AML-193 (cell line): Measurements from ENCODE around the gene MTHFD2L.

ENCODE experiments used
- DNase-seq, 2 experiments: peaks; one replicate each; lab custom pipeline; 2025; lab: John Stamatoyannopoulos, UW

MTHFD2L gene

DNA sequence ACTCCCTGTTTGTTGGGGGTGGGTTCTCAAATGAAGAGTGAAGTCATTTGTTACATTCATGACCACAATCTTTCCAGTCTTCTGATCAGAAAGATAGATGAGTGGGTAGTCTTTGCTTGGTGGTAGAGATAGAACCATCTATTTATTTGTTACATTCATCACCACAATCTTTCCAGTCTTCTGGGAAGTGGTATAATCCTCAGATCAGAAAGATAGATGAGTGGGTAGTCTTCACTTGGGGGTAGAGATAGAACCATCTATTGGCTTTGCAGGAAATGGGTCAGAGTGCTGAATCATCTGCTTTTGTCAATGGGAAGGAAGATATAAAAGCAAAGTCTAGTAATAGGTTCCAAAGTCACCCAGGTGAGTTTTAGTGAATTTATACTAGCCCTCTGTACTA lies 86.1 kb downstream of the MTHFD2L start:
- DNase-seq = no peak

DNA sequence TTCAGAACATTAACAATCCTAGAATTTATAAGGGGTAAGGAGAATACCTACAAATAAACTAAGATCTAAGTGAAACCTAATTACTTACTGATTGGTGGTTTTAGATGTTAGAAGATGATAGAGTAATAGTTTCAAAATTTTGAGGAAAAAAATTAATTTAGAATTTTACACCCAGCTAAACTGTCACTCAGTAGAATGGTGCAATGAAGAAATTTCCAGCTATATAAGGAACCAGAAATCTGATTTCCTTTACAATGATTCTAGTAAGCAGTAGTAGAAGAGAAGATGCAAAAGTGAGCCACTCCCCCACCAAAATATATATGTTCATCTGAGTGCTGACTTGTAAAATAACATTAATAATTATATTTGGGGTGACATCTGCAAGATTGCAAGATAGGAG lies 95.0 kb downstream of the MTHFD2L start:
- DNase-seq = no peak

DNA sequence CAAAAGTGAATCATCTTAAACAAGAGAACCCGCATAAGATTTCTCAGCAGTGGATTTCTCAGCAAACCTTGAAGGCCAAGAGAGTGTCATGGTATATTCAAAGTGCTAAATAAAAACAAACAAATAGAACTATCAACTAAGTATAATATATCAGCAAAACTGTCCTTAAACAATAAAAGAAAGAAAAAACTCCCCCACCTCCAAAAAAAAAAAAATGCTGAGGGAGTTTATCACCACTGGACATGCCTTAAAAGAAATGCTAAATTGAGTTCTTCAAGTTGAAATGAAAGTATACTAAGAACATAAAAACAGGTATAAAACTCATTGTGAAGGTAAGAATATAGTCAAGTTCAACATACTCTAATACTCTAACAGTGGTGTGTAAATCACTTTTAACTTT lies 96.5 kb downstream of the MTHFD2L start:
- DNase-seq = no peak

DNA sequence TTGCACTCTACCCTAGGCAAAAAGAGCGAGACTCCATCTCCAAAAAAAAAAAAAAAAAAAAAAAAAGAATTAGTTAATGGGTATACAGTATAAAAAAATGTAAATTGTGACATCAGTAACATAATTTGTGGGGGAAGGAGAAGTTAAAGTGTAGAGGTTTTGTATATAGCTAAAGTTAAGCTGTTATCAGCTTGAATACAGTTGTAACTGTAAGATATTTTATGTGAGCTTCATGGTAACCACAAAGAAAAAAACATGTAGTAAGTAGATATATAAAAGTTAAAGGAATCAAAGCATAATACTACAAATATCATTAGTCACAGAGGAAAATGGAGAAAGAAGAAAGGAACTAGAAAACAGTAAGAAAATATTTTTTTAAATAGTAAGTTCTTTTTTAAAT lies 97.2 kb downstream of the MTHFD2L start:
- DNase-seq = no peak

DNA sequence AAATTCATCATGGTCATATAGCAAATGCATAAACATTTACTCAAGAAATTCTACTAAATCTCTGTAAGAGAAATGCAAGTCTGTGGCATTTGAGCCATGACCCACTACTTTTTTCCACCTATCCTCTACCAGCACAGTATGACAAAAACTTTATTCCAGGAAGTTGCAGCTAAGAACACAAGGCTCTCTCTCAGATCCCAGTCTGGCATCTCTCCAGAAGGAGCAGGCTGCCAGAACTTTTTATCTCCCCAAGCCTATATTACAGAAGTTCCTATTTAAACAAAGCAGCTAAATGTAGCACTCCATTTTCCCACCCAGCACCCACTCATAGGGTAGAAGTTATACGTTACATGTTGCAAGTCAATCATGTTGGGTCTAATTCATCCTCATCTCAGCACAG lies 101.0 kb downstream of the MTHFD2L start:
- DNase-seq = no peak

DNA sequence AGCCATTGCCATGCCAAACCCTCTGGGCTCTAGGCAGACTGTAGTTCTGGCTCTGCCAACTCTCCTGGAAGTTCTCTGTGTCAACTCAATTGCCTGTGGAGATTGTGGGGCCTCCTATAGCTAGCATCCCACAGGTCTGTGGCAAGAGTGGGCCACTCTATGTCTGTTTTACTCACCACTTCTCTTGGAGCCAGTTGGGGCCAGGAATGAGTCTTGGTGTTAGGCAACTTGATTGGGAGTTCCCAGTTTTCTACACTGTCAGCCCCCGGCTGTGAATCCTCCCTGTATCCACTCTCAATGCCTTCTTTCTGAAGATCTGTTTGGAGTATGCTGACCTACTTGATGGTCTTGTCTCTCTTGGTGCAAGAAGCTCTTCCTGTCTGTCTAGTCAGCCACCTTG lies 102.1 kb downstream of the MTHFD2L start:
- DNase-seq = no peak

DNA sequence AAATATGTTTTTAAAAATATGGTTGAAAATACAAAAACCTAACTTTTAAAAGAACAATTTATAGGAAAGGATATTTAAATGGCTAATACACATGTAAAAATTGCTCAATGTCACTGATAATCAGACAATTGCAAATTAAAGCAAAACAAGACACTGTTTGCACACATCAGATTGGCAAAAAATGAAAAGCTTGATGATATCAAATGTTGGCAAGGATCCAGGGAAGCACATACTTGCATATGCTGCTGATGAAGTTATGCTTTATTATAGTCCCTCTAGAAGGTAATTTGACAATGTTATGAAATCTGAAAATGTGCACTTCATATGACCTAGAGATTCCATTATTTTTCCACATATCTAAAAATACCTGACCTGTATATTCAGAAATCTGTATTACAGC lies 104.6 kb downstream of the MTHFD2L start:
- DNase-seq = no peak

DNA sequence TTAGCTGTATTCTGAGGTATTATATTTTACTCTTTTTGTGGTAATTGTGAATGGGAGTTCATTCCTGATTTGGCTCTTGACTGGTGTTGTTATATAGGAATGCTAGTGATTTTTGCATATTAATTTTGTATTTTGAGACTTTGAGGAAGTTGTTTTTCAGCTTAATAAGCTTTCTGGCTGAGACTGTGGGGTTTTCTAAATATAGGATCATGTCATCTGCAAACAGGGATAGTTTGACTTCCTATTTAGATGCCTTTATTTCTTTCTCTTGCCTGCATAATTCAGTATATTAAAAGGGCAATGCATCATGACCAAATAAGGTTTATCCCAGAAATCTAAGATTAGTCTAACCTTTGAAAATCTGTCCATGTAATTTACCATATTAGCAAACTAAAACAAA lies 105.6 kb downstream of the MTHFD2L start:
- DNase-seq = no peak

DNA sequence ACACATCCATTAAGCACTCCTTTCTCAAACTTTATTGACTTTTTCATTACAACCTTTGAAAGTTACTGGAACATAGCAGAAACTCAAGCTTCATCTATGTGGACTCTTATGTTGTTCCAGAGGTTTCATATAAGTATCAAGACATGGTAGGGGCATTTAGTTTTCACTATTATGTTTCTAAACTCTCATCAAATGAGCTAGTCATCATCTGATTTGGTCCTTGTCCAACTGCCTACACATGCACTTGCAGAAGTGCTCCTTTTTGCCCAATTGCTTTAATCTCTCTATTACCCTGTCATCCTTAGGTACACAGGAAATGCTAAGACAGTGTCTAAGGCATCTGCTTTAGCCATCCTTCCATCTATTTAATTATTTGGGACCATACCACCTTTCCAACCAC lies 108.2 kb downstream of the MTHFD2L start:
- no peak for DNase-seq

DNA sequence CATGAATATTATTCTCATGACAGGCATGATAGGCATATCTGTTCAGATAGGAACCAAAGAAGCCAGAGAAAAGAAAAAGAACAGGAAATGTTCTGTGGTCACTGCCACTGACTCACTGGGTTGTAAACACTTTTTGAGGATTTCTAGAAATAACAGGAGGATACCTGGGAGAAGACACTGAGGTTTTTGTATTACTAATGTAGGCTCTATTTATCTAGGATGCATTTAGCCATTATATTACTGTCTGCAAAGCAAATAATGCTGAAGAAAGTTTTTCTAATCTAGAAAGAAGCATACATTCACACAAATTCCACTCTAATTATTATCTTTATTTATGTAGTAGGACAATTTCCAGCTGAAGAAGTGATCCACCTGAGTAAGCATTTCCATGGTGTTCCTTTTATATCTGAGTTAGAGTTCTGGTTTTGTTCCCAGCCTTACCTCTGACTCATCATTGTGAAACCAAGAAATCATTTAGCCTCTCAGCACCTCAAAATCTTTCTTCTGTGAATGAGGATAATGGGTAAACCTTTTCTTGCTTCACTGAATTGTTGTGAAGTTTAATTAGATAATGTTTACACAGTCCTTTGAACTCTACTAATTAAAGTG lies 110.2 kb downstream of the MTHFD2L start:
- no peak for DNase-seq

DNA sequence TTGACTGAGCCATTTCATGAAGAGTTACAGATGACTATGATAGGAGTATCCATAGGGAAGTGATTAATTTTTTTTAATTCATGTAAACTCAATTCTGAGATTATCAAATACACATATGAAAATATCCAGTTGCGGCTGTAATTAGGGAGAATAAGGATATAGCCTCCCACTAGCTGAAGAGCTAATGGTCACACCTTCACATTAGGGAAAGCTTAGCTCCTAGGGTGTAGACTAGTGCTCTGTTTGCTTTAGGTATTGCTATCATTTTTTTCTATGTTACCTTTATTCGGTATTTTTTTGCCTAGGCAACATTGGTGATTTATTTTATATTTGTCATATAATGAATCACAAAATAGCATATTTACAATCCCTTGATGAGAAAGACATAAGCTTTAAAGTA lies 110.7 kb downstream of the MTHFD2L start:
- DNase-seq = no peak

DNA sequence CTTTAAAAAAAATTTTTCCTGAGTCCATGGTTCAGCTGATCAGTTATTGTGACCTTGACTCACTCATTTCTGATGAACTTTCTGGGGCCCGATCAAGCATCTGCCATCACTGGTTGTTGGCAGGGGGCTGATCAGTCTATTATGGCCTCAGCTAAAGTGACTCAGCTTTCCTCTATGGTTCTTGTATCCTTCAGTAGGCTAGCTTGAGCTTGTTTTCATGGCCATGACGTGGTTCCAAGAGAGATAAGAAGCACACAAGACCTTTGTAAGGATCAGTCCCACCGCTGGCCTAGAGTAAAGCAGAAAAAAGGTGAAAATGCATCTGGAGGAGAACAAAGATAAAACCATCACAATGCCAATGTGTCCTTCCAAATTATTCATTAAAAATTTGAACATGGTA lies 120.6 kb downstream of the MTHFD2L start:
- DNase-seq = no peak

DNA sequence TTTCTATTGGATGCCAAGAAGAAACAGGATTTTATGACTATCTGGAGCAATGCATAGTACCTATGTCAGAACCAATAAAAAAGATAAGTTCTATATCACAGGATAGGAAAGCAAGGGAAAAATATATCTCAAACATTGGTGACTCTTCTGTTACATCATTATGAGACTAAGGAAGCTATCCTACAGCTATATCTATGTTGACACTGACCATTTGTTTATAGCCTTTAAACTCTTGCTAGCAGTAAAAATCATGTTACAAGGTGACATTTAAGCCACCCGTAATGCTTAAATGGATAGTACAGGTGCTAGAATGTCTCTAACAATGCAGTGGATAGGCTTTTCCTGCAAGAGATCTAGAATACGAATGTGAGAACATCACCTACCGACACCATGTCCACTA lies 121.8 kb downstream of the MTHFD2L start:
- DNase-seq = no peak

DNA sequence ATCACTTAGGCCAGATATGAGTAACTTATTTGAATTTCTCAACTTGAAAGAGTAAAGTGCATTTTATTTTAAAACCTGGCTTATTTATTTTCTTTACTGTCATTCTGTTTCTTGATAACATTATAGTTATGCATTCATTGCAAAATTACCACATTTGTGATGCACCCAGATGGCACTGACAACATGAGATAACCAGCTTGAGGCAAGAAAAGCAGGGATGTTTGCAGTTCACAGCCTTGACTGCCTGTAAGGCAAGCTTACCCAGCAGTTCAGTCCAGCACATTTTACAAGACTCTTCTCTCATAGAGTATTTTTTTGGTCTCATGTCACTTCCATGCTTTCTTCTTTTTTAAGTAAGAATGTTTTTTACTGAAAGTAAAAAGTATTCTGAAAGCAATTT lies 125.0 kb downstream of the MTHFD2L start:
- DNase-seq = no peak

DNA sequence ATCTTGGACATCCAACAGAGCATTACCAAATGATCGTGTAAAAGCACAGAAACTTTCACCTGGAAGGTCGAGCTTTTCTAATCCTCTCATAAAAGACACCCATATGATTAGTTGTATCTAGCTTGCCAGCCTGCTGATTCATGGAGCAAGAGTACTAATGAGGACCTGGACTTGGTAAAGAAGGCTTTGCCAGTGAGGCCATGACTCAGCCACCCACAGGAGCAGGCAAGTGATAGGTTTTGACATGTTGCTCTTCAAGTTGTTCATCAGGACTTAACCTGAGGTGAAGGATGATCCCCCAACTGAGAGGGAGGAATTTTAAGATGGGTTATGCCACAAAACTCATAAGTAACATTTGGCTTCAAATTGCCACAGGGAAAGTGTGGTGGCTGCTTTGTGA lies 125.7 kb downstream of the MTHFD2L start:
- DNase-seq = no peak

DNA sequence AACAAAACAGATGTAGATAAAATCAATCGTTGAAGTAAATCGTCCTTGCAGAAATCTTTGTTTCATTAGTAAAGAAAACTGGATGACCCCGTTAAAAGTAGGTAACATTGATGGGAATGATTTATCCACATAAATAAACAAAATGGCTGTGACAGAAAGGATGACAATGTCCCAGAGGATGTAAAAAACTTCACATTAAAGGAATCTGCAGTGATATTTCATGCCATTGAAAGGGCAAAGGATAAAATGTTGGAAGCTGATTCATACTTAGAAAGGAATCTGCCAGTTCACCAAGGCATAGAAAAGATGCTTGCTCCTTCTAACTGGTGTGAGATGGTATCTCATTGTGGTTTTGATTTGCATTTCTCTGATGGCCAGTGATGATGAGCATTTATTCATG lies 126.1 kb downstream of the MTHFD2L start:
- DNase-seq = no peak

DNA sequence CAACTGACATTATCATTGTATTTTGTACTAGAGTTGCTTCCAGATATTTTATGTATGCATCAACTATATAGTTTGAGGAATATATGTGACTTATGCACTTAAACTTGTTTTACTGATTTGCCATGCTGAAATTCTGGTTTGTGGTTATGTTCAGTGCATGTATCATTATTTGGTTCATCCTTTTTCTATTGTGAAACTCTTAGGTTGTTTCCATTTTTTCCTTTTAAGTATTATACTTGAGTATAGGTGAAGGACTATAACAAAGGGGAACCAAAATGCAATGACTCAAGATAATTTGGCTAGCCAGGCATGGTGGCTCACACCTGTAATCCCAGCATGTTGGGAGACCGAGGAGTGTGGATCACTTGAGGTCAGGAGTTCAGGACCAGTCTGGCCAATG lies 129.2 kb downstream of the MTHFD2L start:
- DNase-seq = no peak

DNA sequence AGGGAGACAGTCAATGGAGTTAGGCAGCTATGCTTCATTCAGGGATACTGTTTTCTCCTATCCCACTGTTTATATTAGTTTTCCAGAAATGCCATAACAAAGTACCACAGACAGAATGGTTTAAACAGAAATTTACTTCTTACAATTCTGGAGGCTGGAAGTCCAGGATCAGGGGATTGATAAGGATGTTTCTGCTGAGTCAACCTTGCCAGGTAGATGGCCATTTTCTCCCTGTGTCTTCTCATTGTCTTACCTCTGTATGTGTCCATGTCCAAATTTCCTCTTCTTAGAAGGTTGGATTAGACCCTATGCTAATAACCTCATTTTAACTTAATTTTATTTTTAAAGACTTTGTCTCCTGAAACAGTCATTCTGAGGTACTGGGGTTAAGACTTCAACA lies 129.9 kb downstream of the MTHFD2L start:
- no peak for DNase-seq

DNA sequence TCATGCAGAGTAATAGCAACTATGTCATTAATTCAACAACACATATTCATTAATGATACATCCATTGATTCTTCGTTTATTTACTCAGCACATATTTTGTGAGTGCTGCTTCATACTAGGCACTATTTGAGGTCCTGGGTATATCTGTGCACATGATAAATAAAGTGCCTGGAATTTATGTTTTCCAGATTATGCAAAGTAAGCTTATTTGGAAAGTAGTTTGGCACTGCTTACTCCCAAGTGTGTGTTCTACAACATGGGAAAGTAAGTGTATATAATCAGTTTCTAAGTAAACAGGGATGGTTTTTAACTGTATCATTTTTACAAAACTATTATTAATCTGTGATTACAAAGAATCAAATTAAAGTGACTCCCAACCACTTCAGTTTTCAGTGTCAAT lies 133.6 kb downstream of the MTHFD2L start:
- DNase-seq = no peak

DNA sequence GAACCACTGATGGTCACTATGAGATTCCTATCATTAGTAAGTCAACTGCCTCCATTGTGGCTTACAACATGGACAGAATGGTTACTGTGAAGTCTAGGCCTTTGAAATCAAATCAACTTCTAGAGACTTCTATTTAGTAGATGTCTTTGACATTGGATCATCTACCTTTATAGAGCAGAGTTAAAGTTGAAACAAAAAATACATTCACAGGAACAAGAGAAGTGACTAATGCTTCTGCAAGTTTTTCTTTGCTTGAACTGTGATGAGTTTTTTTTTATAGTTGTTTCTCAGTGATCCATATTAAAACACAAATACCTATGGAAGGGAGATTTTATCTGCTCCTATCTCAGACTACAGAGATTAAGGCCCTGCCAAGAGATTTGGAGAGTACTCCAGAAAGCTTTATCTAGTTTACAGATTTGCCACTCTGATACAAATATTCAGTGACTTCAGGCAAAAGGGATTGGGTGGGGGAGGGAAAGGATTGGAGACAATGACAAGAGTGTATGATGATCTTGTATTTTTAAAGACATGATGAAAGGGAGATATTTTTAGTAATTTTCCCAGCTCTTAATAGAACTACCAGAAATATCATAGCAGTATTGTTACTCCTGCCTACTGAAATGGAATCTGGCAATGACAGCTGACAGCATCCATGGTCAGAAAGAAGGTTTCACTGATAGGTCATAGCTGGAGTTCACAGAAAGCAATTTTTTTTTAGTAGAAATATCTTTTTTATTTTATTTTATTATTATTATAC lies 134.4 kb downstream of the MTHFD2L start:
- DNase-seq = no peak

DNA sequence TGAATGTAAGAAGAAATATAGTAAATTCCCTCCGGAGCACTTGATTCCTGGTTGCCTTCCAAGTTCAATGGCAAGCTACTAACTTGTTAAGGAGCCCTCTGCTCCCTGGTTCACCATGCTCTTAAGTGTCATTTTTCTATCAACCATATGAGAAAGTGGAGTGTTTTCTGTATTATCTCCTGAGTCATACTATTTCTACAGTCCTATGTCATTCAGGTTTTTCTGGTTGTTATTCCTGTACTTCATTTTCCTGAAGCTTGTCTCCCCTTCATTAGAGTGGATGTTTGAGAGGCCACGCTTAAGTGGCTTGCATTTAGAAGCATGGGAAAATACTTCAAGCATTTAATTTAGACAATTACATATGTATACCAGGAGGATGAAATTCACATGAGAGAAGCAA lies 135.6 kb downstream of the MTHFD2L start:
- DNase-seq = no peak

DNA sequence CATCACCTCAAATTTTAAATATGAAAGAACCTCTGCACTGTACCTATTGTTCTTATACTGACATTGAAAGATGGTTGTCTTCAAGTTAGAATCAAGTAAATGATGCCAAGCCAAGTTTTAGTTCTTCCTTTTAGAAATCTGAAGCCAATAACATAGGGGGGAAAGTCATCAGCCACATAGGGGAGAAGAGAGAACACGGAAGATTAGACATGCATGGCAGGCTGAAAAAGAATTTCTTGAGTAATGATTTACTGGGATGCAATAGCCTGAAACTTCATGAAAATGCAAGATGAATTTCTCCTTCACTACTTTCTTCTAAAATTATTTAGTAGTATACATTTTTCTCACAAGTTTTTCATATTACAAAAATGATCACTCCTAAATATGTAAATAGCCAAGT lies 136.8 kb downstream of the MTHFD2L start:
- no peak for DNase-seq

DNA sequence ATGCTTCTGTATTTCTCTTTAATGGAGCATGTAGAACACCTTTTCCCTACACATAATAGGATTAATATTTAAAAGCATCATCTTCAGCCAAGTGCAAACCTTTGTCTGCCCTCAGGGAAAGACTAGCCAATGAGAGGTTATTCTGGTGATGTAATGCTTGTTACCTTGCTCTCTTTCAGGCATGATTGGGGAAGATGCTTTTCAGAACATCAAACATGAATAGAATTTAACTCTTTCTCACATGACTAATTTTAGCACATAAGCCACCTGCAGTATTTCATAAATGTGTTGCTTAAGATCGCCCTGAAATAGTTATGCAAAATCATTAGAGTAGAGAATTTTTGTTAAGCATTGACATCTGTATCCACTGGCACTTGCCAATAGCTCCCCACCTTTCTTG lies 139.6 kb downstream of the MTHFD2L start:
- DNase-seq = no peak

DNA sequence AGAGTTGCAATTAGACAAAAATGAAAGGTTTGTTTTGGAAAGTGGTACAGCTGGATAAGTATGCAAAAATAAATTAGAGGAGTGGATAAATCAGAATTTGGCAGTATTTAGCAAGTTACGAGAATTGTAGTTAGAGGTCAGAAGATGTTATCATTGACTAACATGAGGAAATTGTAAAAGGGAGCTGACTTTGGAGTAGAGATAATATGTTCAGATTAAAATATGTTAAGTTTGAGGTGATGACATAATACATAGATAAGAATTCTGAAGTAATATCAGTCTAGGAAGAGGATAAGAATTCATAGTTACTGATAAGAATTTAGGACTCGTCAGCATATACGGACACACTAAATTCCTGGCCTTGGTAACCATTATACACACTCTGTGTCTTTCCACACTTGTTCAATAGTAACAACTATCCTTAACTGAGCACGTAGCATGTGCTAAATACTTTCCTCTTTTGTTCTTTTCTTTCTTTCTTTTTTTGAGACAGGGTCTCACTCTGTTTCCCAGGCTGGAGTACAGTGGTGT lies 146.2 kb downstream of the MTHFD2L start:
- DNase-seq = no peak
